Measurements from ENCODE around the gene RASGEF1C. TPM values are rescaled to one million over a fixed set of nuclear protein-coding genes. Genes with fewer than 3 reads are reported as not detected.

The RASGEF1C gene
- total and polyA plus RNA-seq, 10 of the 15 experiments (the other 5 are each of a cell fraction or from before 2014, with no cell fraction given) = not detected

- H4K20me1 ChIP-seq (ENCODE audit: control insufficient read depth, insufficient read depth) = no peaks in the 10 kb centered on the region
- H3K4me1 ChIP-seq (ENCODE audit: control insufficient read depth, insufficient read depth, low read length) = no peaks in the 10 kb centered on the region
- no TSS peak for BruUV-seq (replicated peaks)
- no peak overlapping the region for H3K9ac ChIP-seq (ENCODE audit: control insufficient read depth, insufficient read depth, low read length)
- H3K27me3 ChIP-seq (replicated peaks in 1 of 2; ENCODE audit: control insufficient read depth in 2 of 2, insufficient read depth in 2 of 2, low read length in 1 of 2) = no peaks in the 10 kb centered on the region; a peak in 1 of 4 replicates
- intact Hi-C loops (cut with micrococcal nuclease; ENCODE audit: unreplicated experiment) = no loop called here
- in situ Hi-C loops (cut with MboI) = no loop called here
- TF ChIP-seq JUND (IDR thresholded peaks at IDR 0.05; ENCODE audit: low read depth, low read length) (no peak), PRDM15 (CRISPR knock-in tag; IDR thresholded peaks at IDR 0.05) (no peak), ATF7 (IDR thresholded peaks at IDR 0.05; ENCODE audit: low read depth) (no peak), TCF3 (IDR thresholded peaks at IDR 0.05; ENCODE audit: borderline replicate concordance, insufficient read depth, low read depth, low read length) (no peak), ZBTB40 (IDR thresholded peaks at IDR 0.05; ENCODE audit: borderline replicate concordance) (no peak), RB1 (IDR thresholded peaks at IDR 0.05; ENCODE audit: borderline replicate concordance) (no peak), SUPT20H (IDR thresholded peaks at IDR 0.05; ENCODE audit: borderline replicate concordance, control insufficient read depth, low read depth, low read length) (no peak), RAD21 (IDR thresholded peaks at IDR 0.05; ENCODE audit: insufficient read depth, low read depth, low read length) (no peak), MTA2 (IDR thresholded peaks at IDR 0.05; ENCODE audit: low read depth) (no peak), WRNIP1 (IDR thresholded peaks at IDR 0.05; ENCODE audit: borderline replicate concordance, low read depth, low read length) (no peak), PAX8 (IDR thresholded peaks at IDR 0.05) (no peak), NRF1 (conservative IDR thresholded peaks at IDR 0.05; ENCODE audit: low read depth, low read length) (no peak), CREB1 (IDR thresholded peaks at IDR 0.05; ENCODE audit: low read depth) (no peak), CHD4 (IDR thresholded peaks at IDR 0.05) (no peak)
- H3K4me2 ChIP-seq (ENCODE audit: control insufficient read depth, insufficient read depth) = no peak overlapping the region
- ChIA-PET CTCF (no interaction called here), POLR2A (no interaction called here), RAD21 (ENCODE audit: unreplicated experiment) (no interaction called here), SMC1A (ENCODE audit: uncharacterized antibody, unreplicated experiment) (no interaction called here)
- H2AFZ ChIP-seq (ENCODE audit: control insufficient read depth, low read depth, low read length) = no peak overlapping the region
- no peak overlapping the region for H3K27ac ChIP-seq (ENCODE audit: control insufficient read depth, insufficient read depth)
- H3K79me2 ChIP-seq (ENCODE audit: control insufficient read depth, insufficient read depth, low read length) = no peaks in the 10 kb centered on the region
- ATAC-seq = no peak
- H3K9me3 ChIP-seq (replicated peaks; ENCODE audit: control insufficient read depth, insufficient read depth, low read length) = no peaks in the 10 kb centered on the region
- no peak for FAIRE-seq
- no peaks in the 10 kb centered on the region for H3K36me3 ChIP-seq (ENCODE audit: control insufficient read depth in 2 of 2, insufficient read depth in 2 of 2, low read length in 1 of 2)
- WGBS (ENCODE audit: insufficient coverage, insufficient replicate concordance, low lambda C conversion rate, missing lambda C conversion rate) = 55% methylated on average over 8 of the region's 8 CpGs
- no peak for DNase-seq (ENCODE audit: low read depth, low spot score)
- H3K4me3 ChIP-seq = no peak overlapping the region
These were observed 32.8 kb downstream of the RASGEF1C start for GRCh38 chr5:180176191-180176590.

Measured in GM12878 (cell line).